GM12878 (cell line): ENCODE data around the gene ADCY5. TPM values are rescaled to one million over a fixed set of nuclear protein-coding genes. Genes with fewer than 3 reads are reported as not detected.

Experiments
- ATAC-seq: fragments of 200-7000 bp; cut with Tn5 transposase; 3 replicates; pipeline ENCODE4 v1.9.1; 2020; ENCODE audit warnings: mild to moderate bottlenecking, moderate library complexity
- BruUV-seq: library from RNA; stranded (reverse); fragments of 400-500 nt; replicated peaks from 2 replicates; lab custom pipeline; 2021; lab: Mats Ljungman, UMichigan
- CTCF ChIA-PET: fragments of 300-600 bp; sonication (Branson Sonifier 250); formaldehyde crosslinking; extraction: SDS; loops from one replicate; lab custom pipeline; 2021; ENCODE audit warnings: inconsistent platforms; lab: Yijun Ruan, JAX
- POLR2A ChIA-PET: fragments of 350-600 bp; formaldehyde crosslinking; extraction: SDS; loops from one replicate; lab custom pipeline; 2021; ENCODE audit warnings: inconsistent platforms; lab: Charles Lee
- RAD21 ChIA-PET: fragments of 300-600 bp; sonication (Branson Sonifier 250); formaldehyde crosslinking; loops from one replicate; lab custom pipeline; 2023; ENCODE audit warnings: antibody characterized with exemption; ENCODE audit not compliant: unreplicated experiment; lab: Charles Lee
- SMC1A ChIA-PET: fragments of 300-600 bp; sonication (Branson Sonifier 250); formaldehyde crosslinking; loops from one replicate; lab custom pipeline; 2023; ENCODE audit not compliant: unreplicated experiment, uncharacterized antibody; lab: Charles Lee
- DNase-seq: peaks from one replicate; pipeline ENCODE4 v3.0.0-alpha.2; 2011; ENCODE audit warnings: low read depth, low spot score
- FAIRE-seq: peaks from 3 replicates; lab custom pipeline; 2011; peaks lifted over from hg19 to GRCh38; lab: Jason Lieb, UNC
- H2AFZ ChIP-seq: 2 replicates; pipeline ENCODE4 v1.6.0; 2011; ENCODE audit warnings: low read depth, low read length, control low read depth; ENCODE audit not compliant: control insufficient read depth
- H3K27ac ChIP-seq: 2 replicates; pipeline ENCODE4 v1.5.1; 2011; ENCODE audit warnings: control low read depth; ENCODE audit not compliant: control insufficient read depth, insufficient read depth
- H3K27me3 ChIP-seq, 2 experiments: replicated peaks in 1 of 2; 2 replicates each; pipeline versions ENCODE4 v1.6.0 to v1.6.1; 2011; ENCODE audit warnings: low read length in 1 of 2; ENCODE audit not compliant: control insufficient read depth in 2 of 2, insufficient read depth in 2 of 2
- H3K36me3 ChIP-seq, 2 experiments: 2 replicates each; pipeline ENCODE4 v1.5.1; 2011; ENCODE audit warnings: low read length in 1 of 2; ENCODE audit not compliant: control insufficient read depth in 2 of 2, insufficient read depth in 2 of 2
- H3K4me1 ChIP-seq: 2 replicates; pipeline ENCODE4 v1.6.1; 2011; ENCODE audit warnings: mild to moderate bottlenecking, low read length, moderate library complexity, mixed read lengths; ENCODE audit not compliant: control insufficient read depth, insufficient read depth
- H3K4me2 ChIP-seq: 2 replicates; pipeline ENCODE4 v1.6.0; 2011; ENCODE audit warnings: control low read depth; ENCODE audit not compliant: control insufficient read depth, insufficient read depth
- H3K4me3 ChIP-seq: fragments of 200-600 bp; sonication (generic); 2 replicates; pipeline ENCODE4 v1.5.1; 2016
- H3K79me2 ChIP-seq: 2 replicates; pipeline ENCODE4 v1.6.0; 2011; ENCODE audit warnings: low read length; ENCODE audit not compliant: control insufficient read depth, insufficient read depth
- H3K9ac ChIP-seq: 2 replicates; pipeline ENCODE4 v1.8.0; 2011; ENCODE audit warnings: low read length, control low read depth, mixed read lengths; ENCODE audit not compliant: control insufficient read depth, insufficient read depth
- H3K9me3 ChIP-seq: replicated peaks from 3 replicates; pipeline ENCODE4 v1.5.1; 2011; ENCODE audit warnings: mild to moderate bottlenecking, low read length; ENCODE audit not compliant: control insufficient read depth, insufficient read depth
- H4K20me1 ChIP-seq: 2 replicates; pipeline ENCODE4 v1.6.0; 2011; ENCODE audit not compliant: control insufficient read depth, insufficient read depth
- BMI1 ChIP-seq: fragments of 450-650 bp; IDR thresholded peaks from 2 replicates; pipeline ENCODE4 v1.6.1; 2016; ENCODE audit warnings: mild to moderate bottlenecking, moderate library complexity, borderline replicate concordance
- CHD1 ChIP-seq: IDR thresholded peaks from 2 replicates; pipeline ENCODE4 v1.6.1; 2012; ENCODE audit warnings: low read depth, low read length, improper control_type of control experiment
- ELK1 ChIP-seq: IDR thresholded peaks from 2 replicates; pipeline ENCODE4 v1.6.1; 2012; ENCODE audit warnings: low read depth, low read length, improper control_type of control experiment
- MTA2 ChIP-seq: fragments of 450-650 bp; IDR thresholded peaks from 2 replicates; pipeline ENCODE4 v1.6.1; 2016; ENCODE audit warnings: low read depth, mild to moderate bottlenecking, moderate library complexity
- POLR2A ChIP-seq: IDR thresholded peaks from 2 replicates; pipeline ENCODE4 v1.6.1; 2011; ENCODE audit warnings: low read depth, mild to moderate bottlenecking, low read length
- POLR2AphosphoS2 ChIP-seq: IDR thresholded peaks from 2 replicates; pipeline ENCODE4 v1.6.1; 2011; ENCODE audit warnings: low read depth, mild to moderate bottlenecking, low read length, improper control_type of control experiment, moderate library complexity
- RB1 ChIP-seq: fragments of 450-650 bp; formaldehyde crosslinking; IDR thresholded peaks from 2 replicates; pipeline ENCODE4 v1.6.1; 2017; ENCODE audit warnings: mild to moderate bottlenecking, borderline replicate concordance
- RBBP5 ChIP-seq: fragments of 200-600 bp; sonication (generic); conservative IDR thresholded peaks from 2 replicates; pipeline ENCODE4 v1.6.1; 2016
- RELB ChIP-seq: fragments of 450-650 bp; IDR thresholded peaks from 2 replicates; pipeline ENCODE4 v1.6.1; 2017; ENCODE audit warnings: low read depth, mild to moderate bottlenecking, moderate library complexity
- SMAD5 ChIP-seq: IDR thresholded peaks from 2 replicates; pipeline ENCODE4 v1.6.1; 2016; ENCODE audit warnings: antibody characterized with exemption, low read depth
- SRF ChIP-seq, 2 experiments: IDR thresholded peaks; 2 replicates each; pipeline ENCODE4 v1.6.1; 2011; ENCODE audit warnings: low read depth in 2 of 2, low read length in 2 of 2, mild to moderate bottlenecking in 1 of 2, moderate library complexity in 1 of 2
- USF2 ChIP-seq: IDR thresholded peaks from 2 replicates; pipeline ENCODE4 v1.6.1; 2011; ENCODE audit warnings: low read depth, low read length, improper control_type of control experiment, borderline replicate concordance
- WGBS: methylation state at CpG from one replicate; pipeline ENCODE4 v1.1.6; 2016; ENCODE audit warnings: low lambda C conversion rate; ENCODE audit not compliant: insufficient replicate concordance, insufficient coverage; ENCODE audit errors: missing lambda C conversion rate; 5-methylcytosine and 5-hydroxymethylcytosine counted together
- in situ Hi-C: fragments of 300-500 bp; cut with MboI; formaldehyde crosslinking; loops from 9 replicates; pipeline ENCODE4 v1.14.3; 2018; ENCODE audit warnings: mixed read lengths
- intact Hi-C: fragments of 100-400 bp; cut with micrococcal nuclease; formaldehyde crosslinking; loops from one replicate; pipeline ENCODE4 v1.14.2; 2022; ENCODE audit not compliant: unreplicated experiment
- polyA plus RNA-seq, 11 experiments: library from polyadenylated mRNA; depleted of rRNA in 4 of 11; unstranded in 6 of 11; stranded (reverse) in 5 of 11; fragments of >200 nt; fragmentation: Nextera tagmentation in 4 of 11; fragmentation: Illumina TruSeq in 1 of 11; extraction: Ambion mirVana in 4 of 11; extraction: Trizol in 1 of 11; gene quantifications; 1 replicate in 1 of 11; 2 replicates in 10 of 11; pipeline versions ENCODE4 v1.2.1 to v1.2.3, GENCODE V29; 2011 to 2016; ENCODE audit warnings: inconsistent platforms in 2 of 11, missing spikeins in 2 of 11, low read depth in 1 of 11
- total RNA-seq, 4 experiments: library from RNA; depleted of rRNA in 3 of 4; stranded (reverse); fragments of >200 nt in 3 of 4; fragmentation: Illumina TruSeq in 1 of 4; extraction: Trizol in 1 of 4; gene quantifications; 2 replicates each; pipeline versions ENCODE4 v1.2.1 to v1.2.3, GENCODE V29; 2013 to 2021

ADCY5 gene
- total and polyA plus RNA-seq, 10 of the 15 experiments (the other 5 are each of a cell fraction or from before 2014, with no cell fraction given) = under 0.01 to 0.24 (median 0.02) TPM; not detected in 4

DNA sequence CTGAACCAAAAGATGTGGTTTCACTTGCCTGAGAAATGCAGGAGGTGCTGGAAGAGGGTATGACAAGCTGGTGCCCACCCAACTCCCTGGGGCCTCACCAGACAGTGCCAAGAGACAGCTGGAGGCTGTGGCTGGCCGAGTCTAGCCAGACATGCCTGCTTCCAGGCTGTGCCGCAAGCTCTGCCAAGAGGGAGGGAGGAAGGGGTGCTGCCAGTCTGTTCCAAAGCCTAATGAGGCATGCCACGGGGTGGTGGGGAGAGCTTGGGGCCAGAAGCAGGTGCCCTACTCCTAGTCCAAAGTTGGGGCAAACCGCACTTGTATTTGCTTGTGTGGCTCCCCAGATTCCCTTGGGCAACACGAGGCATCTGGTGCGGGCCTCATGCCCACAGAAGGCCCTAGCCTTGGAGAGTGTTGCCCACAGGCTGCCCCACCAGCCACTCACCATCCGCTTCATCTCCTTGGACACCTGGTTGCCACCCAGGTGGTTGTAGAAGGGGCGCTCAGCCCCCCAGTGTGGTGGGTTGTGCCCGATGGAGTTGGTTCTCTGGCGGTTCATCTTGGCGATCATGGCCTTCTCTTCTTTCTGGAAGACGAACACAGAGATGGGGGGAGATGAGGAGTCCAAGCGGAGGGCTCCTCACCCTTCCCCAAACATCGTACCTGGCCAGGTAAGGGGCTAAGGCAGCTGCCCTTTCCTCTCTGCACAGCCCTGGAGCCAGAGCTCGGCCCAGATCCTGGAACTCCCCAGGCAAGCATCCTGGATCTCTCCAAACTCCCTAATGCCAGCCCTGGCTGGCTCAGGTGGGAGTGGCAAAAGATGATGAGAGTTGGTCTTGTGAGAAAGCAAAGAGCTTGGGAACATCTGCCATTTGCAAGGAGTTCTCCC is 123.8 kb downstream of the ADCY5 start:
- no peaks in the 10 kb centered on the region for H3K36me3 ChIP-seq
- BruUV-seq = no TSS peak
- TF ChIP-seq MTA2 = no peak
- TF ChIP-seq RBBP5 = no peak
- no peak for TF ChIP-seq POLR2AphosphoS2
- no peak for TF ChIP-seq SMAD5
- no peak for TF ChIP-seq SRF (IDR thresholded peaks at IDR 0.05; ENCODE audit: low read depth in 2 of 2, low read length in 2 of 2)
- no peak for TF ChIP-seq RELB
- no peak for TF ChIP-seq ELK1
- TF ChIP-seq POLR2A = no peak
- TF ChIP-seq BMI1 = no peak
- TF ChIP-seq CHD1 = no peak
- TF ChIP-seq RB1 = no peak
- no peak for TF ChIP-seq USF2
- no peak overlapping the region for H3K9ac ChIP-seq
- no peaks in the 10 kb centered on the region; the same call in 1 of the 2 replicates for H4K20me1 ChIP-seq
- POLR2A ChIA-PET = no interaction called here
- DNase-seq = no peak
- no peak overlapping the region for H3K4me2 ChIP-seq
- no peak overlapping the region for H2AFZ ChIP-seq
- SMC1A ChIA-PET = interaction anchor here (1.1 to 1.3 kb wide), 2 partner anchors 166 to 234 kb away, joined by 3 to 4 read pairs; no protein-coding TSS in a partner anchor
- CTCF ChIA-PET = interaction anchor here (1.5 to 7.9 kb wide), 4 partner anchors 14 to 235 kb away, joined by 4 to 93 read pairs (median 28); no protein-coding TSS in a partner anchor
- H3K4me1 ChIP-seq = no peaks in the 10 kb centered on the region
- WGBS = 24% methylated on average over 15 of the region's 15 CpGs
- H3K79me2 ChIP-seq = no peaks in the 10 kb centered on the region
- no peak for ATAC-seq
- intact Hi-C loops (no loop called here), in situ Hi-C loops (loop anchor here (5.0 kb wide), 2 partner anchors 162 to 232 kb away; no protein-coding TSS in a partner anchor)
- no peak overlapping the region for H3K27ac ChIP-seq
- no peak for FAIRE-seq
- RAD21 ChIA-PET = no interaction called here
- H3K9me3 ChIP-seq = no peaks in the 10 kb centered on the region
- H3K4me3 ChIP-seq = no peak overlapping the region
- H3K27me3 ChIP-seq = peaks cover 0 to 3% of the 10 kb centered on the region in 2 experiments; a peak in 3 of 4 replicates
